K562 (cell line): ENCODE measurements around the gene TBCC. TPM values are rescaled to one million over a fixed set of nuclear protein-coding genes. Genes with fewer than 3 reads are reported as not detected.
A peak's percentile ranks its signal among the peaks of the same experiment; 100 is the strongest.

Experiments used
- CREM ChIP-seq: IDR thresholded peaks from 2 replicates; pipeline ENCODE4 v1.6.1; 2014; ENCODE audit warnings: antibody characterized with exemption, low read depth
- HDAC1 ChIP-seq, 2 experiments: fragments of 450-650 bp; IDR thresholded peaks; 2 replicates each; pipeline ENCODE4 v1.6.1; 2016 to 2017; ENCODE audit warnings: inconsistent platforms in 1 of 2, mild to moderate bottlenecking in 1 of 2, moderate library complexity in 1 of 2
- POLR2AphosphoS5 ChIP-seq: IDR thresholded peaks from 2 replicates; pipeline ENCODE4 v1.6.1; 2011; ENCODE audit warnings: mild to moderate bottlenecking, low read depth, low read length, moderate library complexity; ENCODE audit not compliant: control insufficient read depth, insufficient read depth
- SRSF3 ChIP-seq: fragments of 200-400 bp; formaldehyde crosslinking; IDR thresholded peaks from 2 replicates; pipeline ENCODE4 v1.6.1; 2016; ENCODE audit warnings: mild to moderate bottlenecking, low read length, moderate library complexity; ENCODE audit not compliant: insufficient read depth
- ZBTB7A ChIP-seq: IDR thresholded peaks from 2 replicates; pipeline ENCODE4 v1.6.1; 2011; ENCODE audit warnings: low read depth, mild to moderate bottlenecking, low read length, moderate library complexity, borderline replicate concordance; ENCODE audit not compliant: control insufficient read depth
- ZNF780A ChIP-seq: fragments of 250-450 bp; sonication (Bioruptor Pico); IDR thresholded peaks from 2 replicates; pipeline ENCODE4 v1.5.0; 2021; ENCODE audit warnings: mild to moderate bottlenecking
- polyA plus RNA-seq, 8 experiments: library from polyadenylated mRNA; depleted of rRNA in 4 of 8; stranded (reverse) in 5 of 8; unstranded in 3 of 8; fragments of >200 nt; fragmentation: Nextera tagmentation in 2 of 8; fragmentation: Illumina TruSeq in 1 of 8; extraction: Ambion mirVana in 2 of 8; extraction: Trizol in 1 of 8; gene quantifications; 2 replicates each; pipeline versions ENCODE4 v1.2.1 to v1.2.3, GENCODE V29; 2011 to 2014; ENCODE audit warnings: inconsistent platforms in 1 of 8, missing spikeins in 1 of 8
- total RNA-seq, 7 experiments: library from RNA; depleted of rRNA in 6 of 7; stranded (reverse); fragments of >200 nt in 6 of 7; fragmentation: Illumina TruSeq in 2 of 7; extraction: Trizol in 2 of 7; gene quantifications; 2 replicates each; pipeline versions ENCODE4 v1.2.1 to v1.2.3, GENCODE V29; 2011 to 2021; ENCODE audit warnings: low replicate concordance in 1 of 7
- TF ChIP-seq, protein P1 (sequence below): fragments of 200-800 bp; sonication (Bioruptor generic); IDR thresholded peaks from 2 replicates; pipeline ENCODE4 v1.6.1; 2017; ENCODE audit warnings: missing genetic modification characterization, missing compliant biosample characterization
- TF ChIP-seq, protein P2 (sequence below): sonication (generic); formaldehyde crosslinking; IDR thresholded peaks from 2 replicates; pipeline ENCODE4 v1.8.1; 2023; ENCODE audit warnings: mild to moderate bottlenecking, missing genetic modification reagents
- TF ChIP-seq, protein P3 (sequence below): sonication (generic); formaldehyde crosslinking; IDR thresholded peaks from 2 replicates; pipeline ENCODE4 v1.8.0; 2022; ENCODE audit warnings: missing genetic modification reagents, mild to moderate bottlenecking, moderate library complexity, borderline replicate concordance
- TF ChIP-seq, protein P4 (sequence below): sonication (generic); formaldehyde crosslinking; IDR thresholded peaks from 2 replicates; pipeline ENCODE4 v1.8.1; 2023; ENCODE audit warnings: mild to moderate bottlenecking, missing genetic modification reagents
- TF ChIP-seq, protein P5 (sequence below), 2 experiments: fragments of 450-650 bp in 1 of 2; sonication (generic) in 1 of 2; formaldehyde crosslinking in 1 of 2; IDR thresholded peaks; 2 replicates each; pipeline versions ENCODE4 v1.7.1 to v1.9.0; 2016 to 2022; ENCODE audit warnings: inconsistent platforms in 1 of 2, mild to moderate bottlenecking in 1 of 2, missing genetic modification reagents in 1 of 2

The TBCC gene
- total and polyA plus RNA-seq, 9 of the 15 experiments (the other 6 are each of a cell fraction or from before 2014, with no cell fraction given), result 2.8 to 34.1 (median 23.3) TPM

DNA sequence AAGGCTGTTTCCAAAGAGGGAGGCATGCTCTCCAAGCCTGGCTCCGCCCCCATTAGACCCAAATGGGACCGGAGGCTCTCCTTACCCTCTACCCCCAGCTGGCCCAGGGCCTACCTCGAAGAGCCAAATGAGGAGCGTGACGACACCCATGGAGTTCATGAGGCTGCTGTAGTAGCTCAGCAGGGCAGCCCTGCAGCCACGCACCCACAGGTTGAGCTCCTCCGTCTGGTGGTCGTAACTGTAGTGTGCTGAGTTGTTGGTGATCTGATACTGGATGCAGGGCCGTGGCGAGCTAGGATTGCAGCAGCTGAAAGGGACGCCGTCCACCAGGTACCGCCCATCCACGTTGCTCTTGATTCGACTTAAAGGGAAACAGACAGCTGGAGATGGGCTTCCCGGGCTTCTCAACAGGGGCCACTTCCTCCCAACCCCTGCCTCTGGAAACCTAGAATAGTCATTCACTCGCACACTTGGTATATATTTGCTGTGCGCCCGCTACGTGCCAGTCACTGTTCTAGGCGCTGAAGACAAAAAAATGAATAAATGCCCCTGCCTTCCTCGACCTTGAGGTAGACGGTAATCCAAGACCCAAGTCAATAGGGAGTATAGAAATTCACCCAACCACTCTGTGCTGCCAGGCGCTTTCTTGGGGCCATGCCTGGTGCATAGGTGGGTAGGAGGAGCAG lies 41.5 kb downstream of the TBCC start (continued):
- TF ChIP-seq SRSF3 (no peak), HDAC1 (IDR thresholded peaks at IDR 0.05) (no peak), ZBTB7A (no peak), CREM (no peak), ZNF780A (CRISPR knock-in tag) (no peak), POLR2AphosphoS5 (0 out of 2 replicates have a peak, but pooled peaks have one; percentile 49)
- TF ChIP-seq, protein P1, sequence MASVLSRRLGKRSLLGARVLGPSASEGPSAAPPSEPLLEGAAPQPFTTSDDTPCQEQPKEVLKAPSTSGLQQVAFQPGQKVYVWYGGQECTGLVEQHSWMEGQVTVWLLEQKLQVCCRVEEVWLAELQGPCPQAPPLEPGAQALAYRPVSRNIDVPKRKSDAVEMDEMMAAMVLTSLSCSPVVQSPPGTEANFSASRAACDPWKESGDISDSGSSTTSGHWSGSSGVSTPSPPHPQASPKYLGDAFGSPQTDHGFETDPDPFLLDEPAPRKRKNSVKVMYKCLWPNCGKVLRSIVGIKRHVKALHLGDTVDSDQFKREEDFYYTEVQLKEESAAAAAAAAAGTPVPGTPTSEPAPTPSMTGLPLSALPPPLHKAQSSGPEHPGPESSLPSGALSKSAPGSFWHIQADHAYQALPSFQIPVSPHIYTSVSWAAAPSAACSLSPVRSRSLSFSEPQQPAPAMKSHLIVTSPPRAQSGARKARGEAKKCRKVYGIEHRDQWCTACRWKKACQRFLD, result no peak
- TF ChIP-seq, protein P2, sequence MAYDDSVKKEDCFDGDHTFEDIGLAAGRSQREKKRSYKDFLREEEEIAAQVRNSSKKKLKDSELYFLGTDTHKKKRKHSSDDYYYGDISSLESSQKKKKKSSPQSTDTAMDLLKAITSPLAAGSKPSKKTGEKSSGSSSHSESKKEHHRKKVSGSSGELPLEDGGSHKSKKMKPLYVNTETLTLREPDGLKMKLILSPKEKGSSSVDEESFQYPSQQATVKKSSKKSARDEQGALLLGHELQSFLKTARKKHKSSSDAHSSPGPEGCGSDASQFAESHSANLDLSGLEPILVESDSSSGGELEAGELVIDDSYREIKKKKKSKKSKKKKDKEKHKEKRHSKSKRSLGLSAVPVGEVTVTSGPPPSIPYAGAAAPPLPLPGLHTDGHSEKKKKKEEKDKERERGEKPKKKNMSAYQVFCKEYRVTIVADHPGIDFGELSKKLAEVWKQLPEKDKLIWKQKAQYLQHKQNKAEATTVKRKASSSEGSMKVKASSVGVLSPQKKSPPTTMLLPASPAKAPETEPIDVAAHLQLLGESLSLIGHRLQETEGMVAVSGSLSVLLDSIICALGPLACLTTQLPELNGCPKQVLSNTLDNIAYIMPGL, result no peak
- TF ChIP-seq, protein P3, sequence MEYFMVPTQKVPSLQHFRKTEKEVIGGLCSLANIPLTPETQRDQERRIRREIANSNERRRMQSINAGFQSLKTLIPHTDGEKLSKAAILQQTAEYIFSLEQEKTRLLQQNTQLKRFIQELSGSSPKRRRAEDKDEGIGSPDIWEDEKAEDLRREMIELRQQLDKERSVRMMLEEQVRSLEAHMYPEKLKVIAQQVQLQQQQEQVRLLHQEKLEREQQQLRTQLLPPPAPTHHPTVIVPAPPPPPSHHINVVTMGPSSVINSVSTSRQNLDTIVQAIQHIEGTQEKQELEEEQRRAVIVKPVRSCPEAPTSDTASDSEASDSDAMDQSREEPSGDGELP, result 0 out of 2 replicates have a peak, but pooled peaks have one; percentile 39
- TF ChIP-seq, protein P4, sequence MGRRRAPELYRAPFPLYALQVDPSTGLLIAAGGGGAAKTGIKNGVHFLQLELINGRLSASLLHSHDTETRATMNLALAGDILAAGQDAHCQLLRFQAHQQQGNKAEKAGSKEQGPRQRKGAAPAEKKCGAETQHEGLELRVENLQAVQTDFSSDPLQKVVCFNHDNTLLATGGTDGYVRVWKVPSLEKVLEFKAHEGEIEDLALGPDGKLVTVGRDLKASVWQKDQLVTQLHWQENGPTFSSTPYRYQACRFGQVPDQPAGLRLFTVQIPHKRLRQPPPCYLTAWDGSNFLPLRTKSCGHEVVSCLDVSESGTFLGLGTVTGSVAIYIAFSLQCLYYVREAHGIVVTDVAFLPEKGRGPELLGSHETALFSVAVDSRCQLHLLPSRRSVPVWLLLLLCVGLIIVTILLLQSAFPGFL (CRISPR knock-in tag), result no peak
- TF ChIP-seq, protein P5, sequence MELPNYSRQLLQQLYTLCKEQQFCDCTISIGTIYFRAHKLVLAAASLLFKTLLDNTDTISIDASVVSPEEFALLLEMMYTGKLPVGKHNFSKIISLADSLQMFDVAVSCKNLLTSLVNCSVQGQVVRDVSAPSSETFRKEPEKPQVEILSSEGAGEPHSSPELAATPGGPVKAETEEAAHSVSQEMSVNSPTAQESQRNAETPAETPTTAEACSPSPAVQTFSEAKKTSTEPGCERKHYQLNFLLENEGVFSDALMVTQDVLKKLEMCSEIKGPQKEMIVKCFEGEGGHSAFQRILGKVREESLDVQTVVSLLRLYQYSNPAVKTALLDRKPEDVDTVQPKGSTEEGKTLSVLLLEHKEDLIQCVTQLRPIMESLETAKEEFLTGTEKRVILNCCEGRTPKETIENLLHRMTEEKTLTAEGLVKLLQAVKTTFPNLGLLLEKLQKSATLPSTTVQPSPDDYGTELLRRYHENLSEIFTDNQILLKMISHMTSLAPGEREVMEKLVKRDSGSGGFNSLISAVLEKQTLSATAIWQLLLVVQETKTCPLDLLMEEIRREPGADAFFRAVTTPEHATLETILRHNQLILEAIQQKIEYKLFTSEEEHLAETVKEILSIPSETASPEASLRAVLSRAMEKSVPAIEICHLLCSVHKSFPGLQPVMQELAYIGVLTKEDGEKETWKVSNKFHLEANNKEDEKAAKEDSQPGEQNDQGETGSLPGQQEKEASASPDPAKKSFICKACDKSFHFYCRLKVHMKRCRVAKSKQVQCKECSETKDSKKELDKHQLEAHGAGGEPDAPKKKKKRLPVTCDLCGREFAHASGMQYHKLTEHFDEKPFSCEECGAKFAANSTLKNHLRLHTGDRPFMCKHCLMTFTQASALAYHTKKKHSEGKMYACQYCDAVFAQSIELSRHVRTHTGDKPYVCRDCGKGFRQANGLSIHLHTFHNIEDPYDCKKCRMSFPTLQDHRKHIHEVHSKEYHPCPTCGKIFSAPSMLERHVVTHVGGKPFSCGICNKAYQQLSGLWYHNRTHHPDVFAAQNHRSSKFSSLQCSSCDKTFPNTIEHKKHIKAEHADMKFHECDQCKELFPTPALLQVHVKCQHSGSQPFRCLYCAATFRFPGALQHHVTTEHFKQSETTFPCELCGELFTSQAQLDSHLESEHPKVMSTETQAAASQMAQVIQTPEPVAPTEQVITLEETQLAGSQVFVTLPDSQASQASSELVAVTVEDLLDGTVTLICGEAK (IDR thresholded peaks at IDR 0.05), result no peak
- TF ChIP-seq, protein P5 (CRISPR knock-in tag; IDR thresholded peaks at IDR 0.05), result no peak
